Activated gamma-delta T cell (primary cell): ENCODE results near the gene HECTD4.
"Not testable (repeated sequence)": the region's sequence is repeated elsewhere in the genome, so short reads cannot be mapped to it uniquely, and the experiment has no call there.

Experiments
- DNase-seq: peaks from one replicate; lab custom pipeline; 2025; lab: John Stamatoyannopoulos, UW

The HECTD4 gene

GRCh38 chr12:112266473-112266872 is 115.8 kb downstream of the HECTD4 start:
- no peak for DNase-seq

- no peak for DNase-seq
Measured at GRCh38 chr12:112261559-112261958, 120.7 kb downstream of the HECTD4 start.

GRCh38 chr12:112258926-112259325 is 123.3 kb downstream of the HECTD4 start:
- DNase-seq: no peak

GRCh38 chr12:112256780-112257179 is 125.5 kb downstream of the HECTD4 start:
- no peak for DNase-seq

GRCh38 chr12:112252184-112252583 is 130.0 kb downstream of the HECTD4 start:
- no peak for DNase-seq

- DNase-seq: not testable (repeated sequence)
Measured at GRCh38 chr12:112244902-112245301, 137.3 kb downstream of the HECTD4 start.

- no peak for DNase-seq
Measured at GRCh38 chr12:112243255-112244110, 138.7 kb downstream of the HECTD4 start.

- no peak for DNase-seq
Measured at GRCh38 chr12:112241176-112241575, 141.1 kb downstream of the HECTD4 start.

GRCh38 chr12:112239881-112240280 is 142.3 kb downstream of the HECTD4 start:
- DNase-seq: no peak

- no peak for DNase-seq
Measured at GRCh38 chr12:112239020-112239419, 143.2 kb downstream of the HECTD4 start.

- DNase-seq: no peak
Measured at GRCh38 chr12:112238441-112238840, 143.8 kb downstream of the HECTD4 start.

- DNase-seq: no peak
Measured at GRCh38 chr12:112236786-112237185, 145.4 kb downstream of the HECTD4 start.

- no peak for DNase-seq
Measured at GRCh38 chr12:112236386-112236785, 145.8 kb downstream of the HECTD4 start.

GRCh38 chr12:112234303-112234702 is 147.9 kb downstream of the HECTD4 start:
- DNase-seq: no peak

GRCh38 chr12:112233242-112233641 is 149.0 kb downstream of the HECTD4 start:
- no peak for DNase-seq

GRCh38 chr12:112230136-112230535 is 152.1 kb downstream of the HECTD4 start:
- no peak for DNase-seq

- no peak for DNase-seq
Measured at GRCh38 chr12:112226768-112227167, 155.5 kb downstream of the HECTD4 start.

GRCh38 chr12:112220628-112221027 is 161.6 kb downstream of the HECTD4 start:
- DNase-seq: not testable (repeated sequence)

GRCh38 chr12:112219195-112219594 is 163.0 kb downstream of the HECTD4 start:
- DNase-seq: no peak

- DNase-seq: no peak
Measured at GRCh38 chr12:112218150-112218549, 164.1 kb downstream of the HECTD4 start.

GRCh38 chr12:112217647-112218046 is 164.6 kb downstream of the HECTD4 start:
- no peak for DNase-seq

GRCh38 chr12:112216223-112216622 is 166.0 kb downstream of the HECTD4 start:
- DNase-seq: no peak

GRCh38 chr12:112214064-112214463 is 168.2 kb downstream of the HECTD4 start:
- DNase-seq: no peak
